ENCODE data around the gene CCER1.
"Not testable (repeated sequence)": the region's sequence is repeated elsewhere in the genome, so short reads cannot be mapped to it uniquely, and the experiment has no call there.

Gene CCER1

GRCh38 chr12:90954921-90955320 is at the start of gene CCER1:
Gene CCER1 (minus strand): TSS chr12:90955176. CDS start chr12:90954742, 434 bp downstream.
- DNase-seq (ENCODE audit: low spot score): no peak

- no peak for DNase-seq (ENCODE audit: low spot score)
These were observed 48.8 kb upstream of the CCER1 start for GRCh38 chr12:91003737-91004136.

GRCh38 chr12:91001306-91001705 is 46.3 kb upstream of the CCER1 start:
- no peak for DNase-seq (ENCODE audit: low spot score)

GRCh38 chr12:90999966-91000365 is 45.0 kb upstream of the CCER1 start:
- DNase-seq (ENCODE audit: low spot score): no peak

- no peak for DNase-seq (ENCODE audit: low spot score)
These were observed 44.6 kb upstream of the CCER1 start for GRCh38 chr12:90999527-90999926.

- no peak for DNase-seq (ENCODE audit: low spot score)
These were observed 40.0 kb upstream of the CCER1 start for GRCh38 chr12:90995010-90995409.

GRCh38 chr12:90991952-90992465 is 37.0 kb upstream of the CCER1 start:
- no peak for DNase-seq (ENCODE audit: low spot score)

GRCh38 chr12:90990611-90991010 is 35.6 kb upstream of the CCER1 start:
- no peak for DNase-seq (ENCODE audit: low spot score)

GRCh38 chr12:90989686-90990111 is 34.7 kb upstream of the CCER1 start:
- no peak for DNase-seq (ENCODE audit: low spot score)

- no peak for DNase-seq (ENCODE audit: low spot score)
These were observed 32.5 kb upstream of the CCER1 start for GRCh38 chr12:90987520-90987919.

GRCh38 chr12:90987101-90987500 is 32.1 kb upstream of the CCER1 start:
- no peak for DNase-seq (ENCODE audit: low spot score)

GRCh38 chr12:90985331-90985730 is 30.4 kb upstream of the CCER1 start:
- not testable (repeated sequence) for DNase-seq (ENCODE audit: low spot score)

GRCh38 chr12:90984114-90984513 is 29.1 kb upstream of the CCER1 start:
- DNase-seq (ENCODE audit: low spot score): no peak

GRCh38 chr12:90982170-90982569 is 27.2 kb upstream of the CCER1 start:
- DNase-seq (ENCODE audit: low spot score): no peak

GRCh38 chr12:90979951-90980350 is 25.0 kb upstream of the CCER1 start:
- DNase-seq (ENCODE audit: low spot score): no peak

GRCh38 chr12:90979019-90979418 is 24.0 kb upstream of the CCER1 start:
- no peak for DNase-seq (ENCODE audit: low spot score)

GRCh38 chr12:90978117-90978770 is 23.3 kb upstream of the CCER1 start:
- peak; percentile 18 for DNase-seq (ENCODE audit: low spot score)

- DNase-seq (ENCODE audit: low spot score): no peak
These were observed 22.2 kb upstream of the CCER1 start for GRCh38 chr12:90977224-90977623.

GRCh38 chr12:90974286-90974685 is 19.3 kb upstream of the CCER1 start:
- DNase-seq (ENCODE audit: low spot score): no peak

- no peak for DNase-seq (ENCODE audit: low spot score)
These were observed 17.2 kb upstream of the CCER1 start for GRCh38 chr12:90972226-90972625.

- DNase-seq (ENCODE audit: low spot score): no peak
These were observed 15.9 kb upstream of the CCER1 start for GRCh38 chr12:90970911-90971310.

GRCh38 chr12:90970471-90970870 is 15.5 kb upstream of the CCER1 start:
- no peak for DNase-seq (ENCODE audit: low spot score)

- DNase-seq (ENCODE audit: low spot score): no peak
These were observed 14.9 kb upstream of the CCER1 start for GRCh38 chr12:90969851-90970250.

GRCh38 chr12:90969346-90969745 is 14.4 kb upstream of the CCER1 start:
- DNase-seq (ENCODE audit: low spot score): no peak

All from globus pallidus (tissue), 1 donor.